OCI-LY1 (cell line): ENCODE measurements around the gene RASGRF2.

Experiments
- H2AFZ ChIP-seq: fragments of 200-600 bp; sonication (generic), shearing (Covaris generic); 2 replicates; pipeline ENCODE4 v1.6.0; 2014; ENCODE audit warnings: antibody characterized with exemption, mild to moderate bottlenecking, low read length
- H3F3A ChIP-seq: fragments of 200-600 bp; sonication (generic), shearing (Covaris generic); 2 replicates; pipeline ENCODE4 v1.6.0; 2014; ENCODE audit warnings: mild to moderate bottlenecking, antibody characterized with exemption, low read length, moderate library complexity; ENCODE audit not compliant: insufficient read depth
- H3K27ac ChIP-seq: fragments of 200-600 bp; sonication (generic); 2 replicates; pipeline ENCODE4 v1.5.1; 2014; ENCODE audit warnings: low read length, mixed run types, mild to moderate bottlenecking, low read depth; ENCODE audit not compliant: poor library complexity, severe bottlenecking
- H3K27me3 ChIP-seq: fragments of 200-600 bp; sonication (generic); 2 replicates; pipeline ENCODE4 v1.6.0; 2014; ENCODE audit warnings: antibody characterized with exemption, mild to moderate bottlenecking, low read length, moderate library complexity; ENCODE audit not compliant: insufficient read depth
- H3K36me3 ChIP-seq: fragments of 200-600 bp; sonication (generic); 2 replicates; pipeline ENCODE4 v1.6.1; 2014; ENCODE audit warnings: mild to moderate bottlenecking, antibody characterized with exemption, low read length, moderate library complexity, mixed read lengths; ENCODE audit not compliant: insufficient read depth
- H3K4me1 ChIP-seq: fragments of 200-600 bp; sonication (generic); 2 replicates; pipeline ENCODE4 v1.5.1; 2014; ENCODE audit warnings: mild to moderate bottlenecking, low read length, moderate library complexity; ENCODE audit not compliant: insufficient read depth, severe bottlenecking
- H3K4me2 ChIP-seq: fragments of 200-600 bp; sonication (generic), shearing (Covaris generic); 2 replicates; pipeline ENCODE4 v1.6.1; 2014; ENCODE audit warnings: low read length
- H3K4me3 ChIP-seq: fragments of 200-600 bp; sonication (generic); 2 replicates; pipeline ENCODE4 v1.5.1; 2014; ENCODE audit warnings: low read length, low read depth, mild to moderate bottlenecking, mixed read lengths; ENCODE audit not compliant: poor library complexity, severe bottlenecking
- H3K79me2 ChIP-seq: fragments of 200-600 bp; shearing (Covaris generic); 2 replicates; pipeline ENCODE4 v1.6.1; 2016; ENCODE audit warnings: mixed run types, low read length, mixed read lengths; ENCODE audit not compliant: insufficient read depth
- H3K9ac ChIP-seq: fragments of 200-600 bp; sonication (generic), shearing (Covaris generic); 2 replicates; pipeline ENCODE4 v1.6.1; 2014; ENCODE audit warnings: mild to moderate bottlenecking, low read length, mixed read lengths
- H3K9me2 ChIP-seq: fragments of 200-600 bp; sonication (generic), shearing (Covaris generic); 2 replicates; pipeline ENCODE4 v1.6.1; 2014; ENCODE audit warnings: low read depth, mild to moderate bottlenecking, low read length, mixed read lengths
- H3K9me3 ChIP-seq: fragments of 200-600 bp; shearing (Covaris generic); 2 replicates; pipeline ENCODE4 v1.6.1; 2014; ENCODE audit warnings: low read length, mixed read lengths
- H4K20me1 ChIP-seq: fragments of 200-600 bp; sonication (generic), shearing (Covaris generic); 2 replicates; pipeline ENCODE4 v1.6.0; 2016; ENCODE audit warnings: mild to moderate bottlenecking, low read length; ENCODE audit not compliant: insufficient read depth
- EZH2 ChIP-seq: fragments of 200-600 bp; sonication (generic), shearing (Covaris generic); IDR thresholded peaks from 2 replicates; pipeline ENCODE4 v1.8.0; 2017; ENCODE audit warnings: borderline replicate concordance, mixed run types, mild to moderate bottlenecking, antibody characterized with exemption, low read length, moderate library complexity, mixed read lengths
- TF ChIP-seq, protein P1 (sequence below): fragments of 200-600 bp; sonication (generic), shearing (Covaris generic); IDR thresholded peaks from 2 replicates; pipeline ENCODE4 v1.5.1; 2017; ENCODE audit warnings: mild to moderate bottlenecking, antibody characterized with exemption, low read length, moderate library complexity, mixed read lengths

RASGRF2 gene

DNA sequence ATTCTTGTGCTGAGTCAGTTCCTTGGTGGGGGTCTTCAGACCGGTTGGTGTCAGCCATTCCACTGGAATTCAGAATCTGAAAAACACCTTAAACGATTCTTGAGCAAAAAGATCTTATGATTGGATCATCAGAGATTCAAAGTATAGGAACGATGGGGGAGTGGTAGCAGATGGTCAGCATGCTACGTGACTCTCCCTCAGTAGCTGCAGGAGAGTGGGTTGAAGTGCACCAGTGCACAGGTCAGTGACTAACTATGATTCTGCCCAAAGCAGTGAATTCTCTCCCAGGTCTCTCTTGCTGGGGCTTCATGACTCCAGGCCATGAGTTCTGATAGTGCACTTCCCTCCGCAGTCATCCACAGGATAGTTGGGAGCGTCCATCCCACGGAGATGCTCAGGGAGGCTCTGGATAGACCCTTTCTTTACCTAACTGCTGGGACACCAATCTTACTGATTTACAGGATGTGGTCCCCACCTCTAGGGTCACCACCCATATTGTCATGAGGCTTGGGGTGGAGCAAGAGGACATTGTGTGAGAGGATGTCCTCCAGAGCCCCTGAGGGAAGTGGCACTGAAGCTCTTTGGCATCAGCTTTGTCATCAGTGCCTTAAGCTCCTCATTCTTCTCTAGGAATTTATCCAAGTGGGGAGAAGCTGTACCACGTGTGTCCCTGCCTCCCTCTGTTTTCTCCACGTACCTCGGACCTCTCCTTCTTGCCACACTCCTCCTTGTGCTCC lies 62.0 kb downstream of the RASGRF2 start:
- no peaks in the 10 kb centered on the region for H3K79me2 ChIP-seq
- no peaks in the 10 kb centered on the region for H3K9me2 ChIP-seq
- H3K9ac ChIP-seq, result no peak overlapping the region
- TF ChIP-seq, protein P1, sequence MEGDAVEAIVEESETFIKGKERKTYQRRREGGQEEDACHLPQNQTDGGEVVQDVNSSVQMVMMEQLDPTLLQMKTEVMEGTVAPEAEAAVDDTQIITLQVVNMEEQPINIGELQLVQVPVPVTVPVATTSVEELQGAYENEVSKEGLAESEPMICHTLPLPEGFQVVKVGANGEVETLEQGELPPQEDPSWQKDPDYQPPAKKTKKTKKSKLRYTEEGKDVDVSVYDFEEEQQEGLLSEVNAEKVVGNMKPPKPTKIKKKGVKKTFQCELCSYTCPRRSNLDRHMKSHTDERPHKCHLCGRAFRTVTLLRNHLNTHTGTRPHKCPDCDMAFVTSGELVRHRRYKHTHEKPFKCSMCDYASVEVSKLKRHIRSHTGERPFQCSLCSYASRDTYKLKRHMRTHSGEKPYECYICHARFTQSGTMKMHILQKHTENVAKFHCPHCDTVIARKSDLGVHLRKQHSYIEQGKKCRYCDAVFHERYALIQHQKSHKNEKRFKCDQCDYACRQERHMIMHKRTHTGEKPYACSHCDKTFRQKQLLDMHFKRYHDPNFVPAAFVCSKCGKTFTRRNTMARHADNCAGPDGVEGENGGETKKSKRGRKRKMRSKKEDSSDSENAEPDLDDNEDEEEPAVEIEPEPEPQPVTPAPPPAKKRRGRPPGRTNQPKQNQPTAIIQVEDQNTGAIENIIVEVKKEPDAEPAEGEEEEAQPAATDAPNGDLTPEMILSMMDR, result no peak
- no peak for TF ChIP-seq EZH2
- no peaks in the 10 kb centered on the region for H4K20me1 ChIP-seq
- no peaks in the 10 kb centered on the region for H3F3A ChIP-seq
- no peak overlapping the region for H3K4me2 ChIP-seq
- no peak overlapping the region for H3K27ac ChIP-seq
- no peak overlapping the region for H3K4me3 ChIP-seq
- no peaks in the 10 kb centered on the region for H3K4me1 ChIP-seq
- H3K36me3 ChIP-seq, result no peaks in the 10 kb centered on the region
- no peak overlapping the region for H2AFZ ChIP-seq
- no peaks in the 10 kb centered on the region for H3K27me3 ChIP-seq
- no peaks in the 10 kb centered on the region for H3K9me3 ChIP-seq

DNA sequence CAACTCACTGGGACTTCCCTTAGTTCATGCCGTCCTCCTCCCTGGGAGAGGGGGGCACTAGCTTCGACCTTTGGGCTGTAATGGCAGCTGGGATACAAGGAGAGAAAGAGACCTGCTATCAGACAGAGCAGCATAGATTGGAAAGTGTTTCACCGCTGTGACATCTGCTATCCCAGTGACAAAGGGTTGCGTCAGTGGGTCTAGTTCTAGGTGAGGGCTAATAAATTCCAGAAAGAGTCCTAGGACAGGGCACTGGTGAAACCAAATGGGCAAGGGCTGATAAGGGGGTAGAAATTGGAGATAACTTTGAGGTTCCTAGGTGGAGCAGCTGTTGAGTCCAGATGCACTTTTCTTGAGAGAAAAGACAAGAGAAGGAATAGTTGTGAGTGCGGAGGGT lies 62.5 kb downstream of the RASGRF2 start:
- H3F3A ChIP-seq, result no peaks in the 10 kb centered on the region
- no peaks in the 10 kb centered on the region for H3K4me1 ChIP-seq
- H3K9me2 ChIP-seq, result no peaks in the 10 kb centered on the region
- no peak overlapping the region for H2AFZ ChIP-seq
- H4K20me1 ChIP-seq, result no peaks in the 10 kb centered on the region
- H3K36me3 ChIP-seq, result no peaks in the 10 kb centered on the region
- H3K27ac ChIP-seq, result no peak overlapping the region
- no peaks in the 10 kb centered on the region for H3K9me3 ChIP-seq
- H3K4me3 ChIP-seq, result no peak overlapping the region
- H3K9ac ChIP-seq, result no peak overlapping the region
- H3K4me2 ChIP-seq, result no peak overlapping the region
- no peaks in the 10 kb centered on the region for H3K79me2 ChIP-seq
- TF ChIP-seq, protein P1, result no peak
- TF ChIP-seq EZH2, result no peak
- no peaks in the 10 kb centered on the region for H3K27me3 ChIP-seq

GRCh38 chr5:81023261-81023970 lies 63.3 kb downstream of the RASGRF2 start:
- H2AFZ ChIP-seq, result no peak overlapping the region
- H3K27ac ChIP-seq, result no peak overlapping the region
- no peaks in the 10 kb centered on the region for H3K9me2 ChIP-seq
- no peak for TF ChIP-seq EZH2
- TF ChIP-seq, protein P1, result no peak
- no peaks in the 10 kb centered on the region for H3K27me3 ChIP-seq
- H3K9me3 ChIP-seq, result no peaks in the 10 kb centered on the region
- no peaks in the 10 kb centered on the region for H3K4me1 ChIP-seq
- H4K20me1 ChIP-seq, result no peaks in the 10 kb centered on the region
- no peaks in the 10 kb centered on the region for H3K79me2 ChIP-seq
- no peak overlapping the region for H3K4me2 ChIP-seq
- H3K4me3 ChIP-seq, result no peak overlapping the region
- no peaks in the 10 kb centered on the region for H3F3A ChIP-seq
- H3K9ac ChIP-seq, result no peak overlapping the region
- no peaks in the 10 kb centered on the region for H3K36me3 ChIP-seq
